ENCODE data around the gene ACAD8.

DNA sequence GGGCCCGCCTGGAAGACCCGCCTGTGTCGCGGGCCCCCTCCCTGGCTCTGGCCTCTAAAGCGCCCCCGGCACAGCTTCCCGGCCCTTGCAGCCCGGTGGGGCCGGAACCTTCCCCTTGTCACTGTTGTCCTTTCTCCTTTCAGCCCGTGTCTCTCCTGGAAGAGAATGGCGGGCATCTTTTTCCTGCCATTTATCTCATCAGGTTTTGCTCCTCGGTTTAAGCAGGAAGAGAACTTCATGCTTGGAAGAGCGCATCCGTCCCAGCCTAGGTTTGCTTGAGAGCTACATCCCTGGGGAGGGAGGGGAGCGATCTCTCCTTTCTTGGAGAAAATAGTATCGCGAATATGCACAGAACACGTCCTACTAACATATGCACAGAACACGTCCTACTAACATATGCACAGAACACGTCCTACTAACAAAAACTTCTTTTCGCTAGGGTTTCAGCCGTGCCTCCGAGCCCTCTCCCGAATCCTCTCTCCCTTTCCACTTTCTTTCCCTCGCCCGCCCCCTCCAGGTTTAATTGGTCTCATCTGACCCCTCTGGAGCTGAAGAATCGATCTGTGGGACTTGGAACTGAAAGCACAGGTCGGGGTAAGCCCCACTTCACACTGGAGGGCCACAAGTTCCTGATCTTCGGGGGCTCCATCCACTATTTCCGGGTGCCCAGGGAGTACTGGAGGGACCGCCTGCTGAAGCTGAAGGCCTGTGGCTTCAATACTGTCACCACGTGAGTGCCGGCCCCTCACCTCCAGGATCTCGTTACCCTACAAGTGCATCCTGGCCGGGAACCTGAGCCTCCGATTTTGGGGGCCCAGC is 24.0 kb downstream of the ACAD8 start:
- TF ChIP-seq GLIS3 (CRISPR knock-in tag; IDR thresholded peaks at IDR 0.05) (no peak), BACH2 (CRISPR knock-in tag; IDR thresholded peaks at IDR 0.05; ENCODE audit: borderline replicate concordance) (no peak), ZFP3 (CRISPR knock-in tag; IDR thresholded peaks at IDR 0.05) (no peak), CREB5 (CRISPR knock-in tag; IDR thresholded peaks at IDR 0.05; ENCODE audit: low read depth) (no peak), ZFP30 (CRISPR knock-in tag; IDR thresholded peaks at IDR 0.05) (no peak)

All from SK-N-SH treated with all-trans-retinoic acid at 6 μM for 48 hours (cell line).